GM19043 (cell line): Measurements from ENCODE around the gene RHO.

ENCODE experiments used
- ATAC-seq: cut with Tn5 transposase; IDR thresholded peaks from one replicate; pipeline ENCODE4 v1.9.1; 2021; ENCODE audit warnings: low read depth; ENCODE audit not compliant: unreplicated experiment

Gene RHO

GRCh38 chr3:129574206-129574605, 45.8 kb downstream of the RHO start:
- ATAC-seq, result no peak

- no peak for ATAC-seq
These were observed 47.0 kb downstream of the RHO start for GRCh38 chr3:129575233-129575996.

GRCh38 chr3:129575997-129576384, 47.6 kb downstream of the RHO start:
- ATAC-seq, result no peak

GRCh38 chr3:129576514-129577352, 48.3 kb downstream of the RHO start:
- ATAC-seq, result peak; percentile 60

GRCh38 chr3:129577366-129577765, 48.9 kb downstream of the RHO start:
- no peak for ATAC-seq

GRCh38 chr3:129577925-129578786, 49.7 kb downstream of the RHO start:
- peak; percentile 57 for ATAC-seq

GRCh38 chr3:129579991-129580390, 51.6 kb downstream of the RHO start:
- no peak for ATAC-seq

- ATAC-seq, result no peak
These were observed 53.2 kb downstream of the RHO start for GRCh38 chr3:129581623-129582022.

GRCh38 chr3:129582799-129583198, 54.4 kb downstream of the RHO start:
- ATAC-seq, result no peak

GRCh38 chr3:129583289-129583688, 54.9 kb downstream of the RHO start:
- no peak for ATAC-seq

GRCh38 chr3:129584631-129585030, 56.2 kb downstream of the RHO start:
- ATAC-seq, result no peak
